ENCODE data around the gene USP3.
A peak's percentile ranks its signal among the peaks of the same experiment; 100 is the strongest.

USP3 gene

DNA sequence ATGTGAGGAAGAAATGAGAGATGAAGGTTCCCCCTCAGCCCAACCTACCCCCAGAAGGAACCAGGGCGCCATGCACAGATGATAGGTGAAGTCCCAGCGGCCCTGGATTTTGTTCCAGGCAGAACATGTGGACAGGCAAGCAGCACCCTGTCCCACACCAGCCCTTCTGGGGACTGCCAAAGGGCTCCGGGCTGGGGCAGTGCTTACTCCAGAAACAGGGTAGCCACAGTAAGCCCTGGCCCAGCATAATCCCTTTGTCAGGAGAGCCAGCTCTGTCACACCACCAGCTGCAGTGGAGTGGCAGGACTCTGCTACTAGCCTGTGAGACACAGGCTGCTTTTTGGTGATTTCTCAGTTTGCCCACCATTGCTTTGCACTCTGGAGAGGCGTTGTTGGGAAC, 99.1 kb downstream of the USP3 start:
- Histone ChIP-seq H3K9me3 (ENCODE audit: control insufficient read depth, insufficient read depth, low read length) (no peaks in the 10 kb centered on the region), H3K4me1 (ENCODE audit: control insufficient read depth, insufficient read depth, low read length) (peaks cover 12% of the 10 kb centered on the region; the same call in 1 of the 2 replicates), H3K27ac (ENCODE audit: low read depth, low read length) (no peak overlapping the region), H3K4me3 (ENCODE audit: low read depth, low read length) (no peak overlapping the region), H3K27me3 (ENCODE audit: control insufficient read depth, insufficient read depth, low read length) (peaks cover 43% of the 10 kb centered on the region), H3K9ac (ENCODE audit: low read depth, low read length) (no peak overlapping the region), H3K36me3 (ENCODE audit: control insufficient read depth, insufficient read depth, low read length) (peaks cover 11% of the 10 kb centered on the region)

DNA sequence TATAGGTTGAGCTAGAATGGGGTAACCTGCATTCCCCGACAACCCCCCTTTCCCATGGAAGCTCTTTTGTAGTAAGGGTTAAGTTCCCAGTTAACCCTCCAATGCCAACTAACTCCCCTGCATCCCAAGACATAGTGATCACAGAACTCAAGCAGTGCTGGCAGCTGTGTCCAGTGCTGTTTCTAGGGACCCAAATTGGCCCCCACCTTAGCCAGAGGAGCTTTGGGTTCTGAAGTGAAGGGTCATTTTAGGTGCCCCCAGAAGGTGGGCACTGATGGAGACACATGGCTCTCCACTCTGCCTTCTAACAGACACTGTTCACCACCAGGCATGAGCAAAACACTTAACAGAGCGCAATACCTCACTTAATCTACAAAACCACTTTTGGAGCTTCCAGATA, 99.9 kb downstream of the USP3 start:
- no peaks in the 10 kb centered on the region for H3K9me3 ChIP-seq (ENCODE audit: control insufficient read depth, insufficient read depth, low read length)
- no peak overlapping the region for H3K27ac ChIP-seq (ENCODE audit: low read depth, low read length)
- H3K4me1 ChIP-seq (ENCODE audit: control insufficient read depth, insufficient read depth, low read length): peaks cover 12% of the 10 kb centered on the region; the same call in 1 of the 2 replicates
- no peak overlapping the region for H3K9ac ChIP-seq (ENCODE audit: low read depth, low read length)
- H3K4me3 ChIP-seq (ENCODE audit: low read depth, low read length): no peak overlapping the region
- peaks cover 38% of the 10 kb centered on the region for H3K27me3 ChIP-seq (ENCODE audit: control insufficient read depth, insufficient read depth, low read length)
- peaks cover 19% of the 10 kb centered on the region for H3K36me3 ChIP-seq (ENCODE audit: control insufficient read depth, insufficient read depth, low read length)

- no peak overlapping the region for H3K4me3 ChIP-seq (ENCODE audit: low read depth, low read length)
Measured at GRCh38 chr15:63605036-63605435, 100.6 kb downstream of the USP3 start.

GRCh38 chr15:63605816-63606215, 101.4 kb downstream of the USP3 start:
- no peak overlapping the region for H3K9ac ChIP-seq (ENCODE audit: low read depth, low read length)

More at GRCh38 chr15:63605036-63605435, 100.6 kb downstream of the USP3 start:
- peaks cover 33% of the 10 kb centered on the region for H3K27me3 ChIP-seq (ENCODE audit: control insufficient read depth, insufficient read depth, low read length)
- no peak overlapping the region for H3K9ac ChIP-seq (ENCODE audit: low read depth, low read length)
- H3K4me1 ChIP-seq (ENCODE audit: control insufficient read depth, insufficient read depth, low read length): peaks cover 8% of the 10 kb centered on the region; the same call in 1 of the 2 replicates
- peaks cover 21% of the 10 kb centered on the region for H3K36me3 ChIP-seq (ENCODE audit: control insufficient read depth, insufficient read depth, low read length)
- no peak overlapping the region for H3K27ac ChIP-seq (ENCODE audit: low read depth, low read length)
- H3K9me3 ChIP-seq (ENCODE audit: control insufficient read depth, insufficient read depth, low read length): no peaks in the 10 kb centered on the region

DNA sequence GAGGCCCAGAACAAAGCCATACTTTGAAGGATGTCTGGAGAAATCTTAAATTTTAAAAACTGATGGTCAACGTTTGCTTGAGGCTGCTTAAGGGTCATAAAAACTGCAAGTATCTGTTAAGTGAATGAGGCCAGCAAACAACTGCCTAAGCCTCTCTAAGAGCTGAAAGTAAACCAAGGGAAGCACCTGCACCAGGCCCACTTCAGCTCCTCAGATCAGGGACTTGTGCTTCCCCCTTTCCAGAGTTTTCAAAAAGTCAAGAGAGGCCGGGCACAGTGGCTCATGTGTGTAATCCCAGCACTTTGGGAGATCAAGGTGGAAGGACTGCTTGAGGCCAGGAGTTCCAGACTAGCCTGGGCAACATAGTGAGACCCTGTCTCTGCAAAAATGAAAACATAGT, 101.9 kb downstream of the USP3 start:
- Histone ChIP-seq H3K9ac (ENCODE audit: low read depth, low read length) (no peak overlapping the region), H3K27ac (ENCODE audit: low read depth, low read length) (no peak overlapping the region), H3K4me1 (ENCODE audit: control insufficient read depth, insufficient read depth, low read length) (0 out of 2 replicates have a peak, but pooled peaks cover 4% of the 10 kb centered on the region)

More at GRCh38 chr15:63605816-63606215, 101.4 kb downstream of the USP3 start:
- no peak overlapping the region for H3K27ac ChIP-seq (ENCODE audit: low read depth, low read length)
- peaks cover 26% of the 10 kb centered on the region for H3K27me3 ChIP-seq (ENCODE audit: control insufficient read depth, insufficient read depth, low read length)
- no peak overlapping the region for H3K4me3 ChIP-seq (ENCODE audit: low read depth, low read length)
- H3K4me1 ChIP-seq (ENCODE audit: control insufficient read depth, insufficient read depth, low read length): 0 out of 2 replicates have a peak, but pooled peaks cover 4% of the 10 kb centered on the region
- H3K36me3 ChIP-seq (ENCODE audit: control insufficient read depth, insufficient read depth, low read length): peaks cover 21% of the 10 kb centered on the region
- H3K9me3 ChIP-seq (ENCODE audit: control insufficient read depth, insufficient read depth, low read length): no peaks in the 10 kb centered on the region

GRCh38 chr15:63608989-63609388, 104.6 kb downstream of the USP3 start:
- H3K27me3 ChIP-seq (ENCODE audit: control insufficient read depth, insufficient read depth, low read length): no peaks in the 10 kb centered on the region
- H3K36me3 ChIP-seq (ENCODE audit: control insufficient read depth, insufficient read depth, low read length): peaks cover 36% of the 10 kb centered on the region
- no peaks in the 10 kb centered on the region for H3K4me1 ChIP-seq (ENCODE audit: control insufficient read depth, insufficient read depth, low read length)
- H3K27ac ChIP-seq (ENCODE audit: low read depth, low read length): no peak overlapping the region
- H3K9ac ChIP-seq (ENCODE audit: low read depth, low read length): no peak overlapping the region
- no peak overlapping the region for H3K4me3 ChIP-seq (ENCODE audit: low read depth, low read length)
- no peaks in the 10 kb centered on the region for H3K9me3 ChIP-seq (ENCODE audit: control insufficient read depth, insufficient read depth, low read length)

More for the DNA sequence above, 101.9 kb downstream of the USP3 start:
- Histone ChIP-seq H3K4me3 (ENCODE audit: low read depth, low read length) (no peak overlapping the region), H3K36me3 (ENCODE audit: control insufficient read depth, insufficient read depth, low read length) (peaks cover 25% of the 10 kb centered on the region), H3K27me3 (ENCODE audit: control insufficient read depth, insufficient read depth, low read length) (peaks cover 22% of the 10 kb centered on the region), H3K9me3 (ENCODE audit: control insufficient read depth, insufficient read depth, low read length) (no peaks in the 10 kb centered on the region)

- H3K9me3 ChIP-seq (ENCODE audit: control insufficient read depth, insufficient read depth, low read length): no peaks in the 10 kb centered on the region
- no peaks in the 10 kb centered on the region for H3K4me1 ChIP-seq (ENCODE audit: control insufficient read depth, insufficient read depth, low read length)
- no peaks in the 10 kb centered on the region for H3K27me3 ChIP-seq (ENCODE audit: control insufficient read depth, insufficient read depth, low read length)
- no peak overlapping the region for H3K9ac ChIP-seq (ENCODE audit: low read depth, low read length)
- H3K4me3 ChIP-seq (ENCODE audit: low read depth, low read length): no peak overlapping the region
- peaks cover 40% of the 10 kb centered on the region for H3K36me3 ChIP-seq (ENCODE audit: control insufficient read depth, insufficient read depth, low read length)
- no peak overlapping the region for H3K27ac ChIP-seq (ENCODE audit: low read depth, low read length)
Measured at GRCh38 chr15:63609448-63609847, 105.1 kb downstream of the USP3 start.

GRCh38 chr15:63610209-63610841, 105.9 kb downstream of the USP3 start:
- Histone ChIP-seq H3K4me1 (ENCODE audit: control insufficient read depth, insufficient read depth, low read length) (no peaks in the 10 kb centered on the region), H3K9ac (ENCODE audit: low read depth, low read length) (no peak overlapping the region), H3K27ac (ENCODE audit: low read depth, low read length) (peak overlapping the region; percentile 6), H3K9me3 (ENCODE audit: control insufficient read depth, insufficient read depth, low read length) (no peaks in the 10 kb centered on the region), H3K27me3 (ENCODE audit: control insufficient read depth, insufficient read depth, low read length) (no peaks in the 10 kb centered on the region), H3K36me3 (ENCODE audit: control insufficient read depth, insufficient read depth, low read length) (peaks cover 47% of the 10 kb centered on the region), H3K4me3 (ENCODE audit: low read depth, low read length) (no peak overlapping the region)

GRCh38 chr15:63611177-63611576, 106.8 kb downstream of the USP3 start:
- Histone ChIP-seq H3K36me3 (ENCODE audit: control insufficient read depth, insufficient read depth, low read length) (peaks cover 54% of the 10 kb centered on the region), H3K9me3 (ENCODE audit: control insufficient read depth, insufficient read depth, low read length) (no peaks in the 10 kb centered on the region), H3K9ac (ENCODE audit: low read depth, low read length) (no peak overlapping the region), H3K4me1 (ENCODE audit: control insufficient read depth, insufficient read depth, low read length) (no peaks in the 10 kb centered on the region), H3K27ac (ENCODE audit: low read depth, low read length) (no peak overlapping the region), H3K4me3 (ENCODE audit: low read depth, low read length) (no peak overlapping the region), H3K27me3 (ENCODE audit: control insufficient read depth, insufficient read depth, low read length) (no peaks in the 10 kb centered on the region)

- no peaks in the 10 kb centered on the region for H3K27me3 ChIP-seq (ENCODE audit: control insufficient read depth, insufficient read depth, low read length)
- H3K27ac ChIP-seq (ENCODE audit: low read depth, low read length): no peak overlapping the region
- no peak overlapping the region for H3K4me3 ChIP-seq (ENCODE audit: low read depth, low read length)
- H3K9ac ChIP-seq (ENCODE audit: low read depth, low read length): no peak overlapping the region
- H3K9me3 ChIP-seq (ENCODE audit: control insufficient read depth, insufficient read depth, low read length): no peaks in the 10 kb centered on the region
- peaks cover 59% of the 10 kb centered on the region for H3K36me3 ChIP-seq (ENCODE audit: control insufficient read depth, insufficient read depth, low read length)
- H3K4me1 ChIP-seq (ENCODE audit: control insufficient read depth, insufficient read depth, low read length): no peaks in the 10 kb centered on the region
Measured at GRCh38 chr15:63612300-63612699, 107.9 kb downstream of the USP3 start.

- no peaks in the 10 kb centered on the region for H3K4me1 ChIP-seq (ENCODE audit: control insufficient read depth, insufficient read depth, low read length)
- H3K9me3 ChIP-seq (ENCODE audit: control insufficient read depth, insufficient read depth, low read length): no peaks in the 10 kb centered on the region
- peaks cover 38% of the 10 kb centered on the region for H3K36me3 ChIP-seq (ENCODE audit: control insufficient read depth, insufficient read depth, low read length)
- H3K27me3 ChIP-seq (ENCODE audit: control insufficient read depth, insufficient read depth, low read length): no peaks in the 10 kb centered on the region
- H3K27ac ChIP-seq (ENCODE audit: low read depth, low read length): no peak overlapping the region
- no peak overlapping the region for H3K9ac ChIP-seq (ENCODE audit: low read depth, low read length)
- no peak overlapping the region for H3K4me3 ChIP-seq (ENCODE audit: low read depth, low read length)
Measured at GRCh38 chr15:63615935-63616334, 111.5 kb downstream of the USP3 start.

Measured in HUES48 (cell line).